HL-60/S4 treated with phorbol 12-myristate 13-acetate at 8.2 ng/mL for 4 days and 3 days (cell line): Measurements from ENCODE around the gene CXADR.

ENCODE experiments used
- in situ Hi-C: fragments of 300-500 bp; cut with MboI; formaldehyde crosslinking; loops from 2 replicates; pipeline ENCODE4 v1.15.0; 2022; ENCODE audit warnings: low sequenced_read_pairs

CXADR gene

GRCh38 chr21:17539323-17539722 lies 26.5 kb downstream of the CXADR start:
- in situ Hi-C loops, result no loop called here

- in situ Hi-C loops, result no loop called here
Observed at GRCh38 chr21:17539743-17540341, 27.0 kb downstream of the CXADR start.

- in situ Hi-C loops, result no loop called here
Observed at GRCh38 chr21:17540530-17540929, 27.7 kb downstream of the CXADR start.

- in situ Hi-C loops, result no loop called here
Observed at GRCh38 chr21:17542371-17543011, 29.6 kb downstream of the CXADR start.

GRCh38 chr21:17545007-17545406 lies 32.2 kb downstream of the CXADR start:
- in situ Hi-C loops, result no loop called here

- in situ Hi-C loops, result no loop called here
Observed at GRCh38 chr21:17548262-17548661, 35.4 kb downstream of the CXADR start.

- in situ Hi-C loops, result no loop called here
Observed at GRCh38 chr21:17550671-17551308, 37.9 kb downstream of the CXADR start.

GRCh38 chr21:17552410-17552809 lies 39.6 kb downstream of the CXADR start:
- in situ Hi-C loops, result no loop called here

GRCh38 chr21:17554120-17554519 lies 41.3 kb downstream of the CXADR start:
- in situ Hi-C loops, result no loop called here

- in situ Hi-C loops, result no loop called here
Observed at GRCh38 chr21:17554679-17555465, 42.0 kb downstream of the CXADR start.

- in situ Hi-C loops, result no loop called here
Observed at GRCh38 chr21:17560377-17561025, 47.7 kb downstream of the CXADR start.

GRCh38 chr21:17570786-17571185 lies 57.9 kb downstream of the CXADR start:
- in situ Hi-C loops, result no loop called here

GRCh38 chr21:17572431-17572830 lies 59.6 kb downstream of the CXADR start:
- in situ Hi-C loops, result no loop called here

- in situ Hi-C loops, result no loop called here
Observed at GRCh38 chr21:17575076-17575475, 62.2 kb downstream of the CXADR start.

- in situ Hi-C loops, result no loop called here
Observed at GRCh38 chr21:17576080-17576835, 63.4 kb downstream of the CXADR start.

- in situ Hi-C loops, result no loop called here
Observed at GRCh38 chr21:17577701-17578100, 64.9 kb downstream of the CXADR start.

GRCh38 chr21:17578162-17578561 lies 65.3 kb downstream of the CXADR start:
- in situ Hi-C loops, result no loop called here

- in situ Hi-C loops, result no loop called here
Observed at GRCh38 chr21:17578876-17579275, 66.0 kb downstream of the CXADR start.

GRCh38 chr21:17580319-17580718 lies 67.5 kb downstream of the CXADR start:
- in situ Hi-C loops, result no loop called here

- in situ Hi-C loops, result no loop called here
Observed at GRCh38 chr21:17583898-17584297, 71.1 kb downstream of the CXADR start.
